Spinal cord (tissue), 10 donors: Measurements from ENCODE around the gene FYCO1. TPM values are rescaled to one million over a fixed set of nuclear protein-coding genes. Genes with fewer than 3 reads are reported as not detected.
"Not testable (repeated sequence)": the region's sequence is repeated elsewhere in the genome, so short reads cannot be mapped to it uniquely, and the experiment has no call there.

Experiments used
- DNase-seq, 6 donors: peaks; one replicate each; pipeline versions ENCODE4 v3.0.0 to v3.0.0-alpha.2; 2013 to 2015; ENCODE audit warnings: low spot score in 6 of 6, low read depth in 4 of 6
- H3K27ac ChIP-seq: one replicate; pipeline ENCODE4 v1.5.1; 2013; ENCODE audit warnings: low read depth, low read length, control low read depth
- H3K27me3 ChIP-seq: one replicate; pipeline ENCODE4 v1.6.1; 2013; ENCODE audit warnings: low read length; ENCODE audit not compliant: control insufficient read depth, insufficient read depth
- H3K36me3 ChIP-seq: one replicate; pipeline ENCODE4 v1.6.1; 2013; ENCODE audit warnings: low read length; ENCODE audit not compliant: control insufficient read depth, insufficient read depth
- H3K4me1 ChIP-seq: one replicate; pipeline ENCODE4 v1.6.1; 2013; ENCODE audit warnings: low read length; ENCODE audit not compliant: control insufficient read depth, insufficient read depth
- H3K4me3 ChIP-seq: one replicate; pipeline ENCODE4 v1.5.1; 2013; ENCODE audit warnings: low read depth, low read length, control low read depth
- H3K9me3 ChIP-seq: one replicate; pipeline ENCODE4 v1.6.1; 2013; ENCODE audit warnings: low read length; ENCODE audit not compliant: control insufficient read depth, insufficient read depth
- WGBS: methylation state at CpG from one replicate; pipeline ENCODE4 v1.1.5; 2013; ENCODE audit warnings: missing lambda C conversion rate; ENCODE audit not compliant: insufficient coverage; 5-methylcytosine and 5-hydroxymethylcytosine counted together
- long read RNA-seq, 4 donors: transcript quantifications; one replicate each; lab custom pipeline, GENCODE V29; 2026
- polyA plus RNA-seq, 2 donors: library from polyadenylated mRNA; unstranded; fragments of 120-200 nt; gene quantifications; one replicate each; pipeline ENCODE4 v1.2.1, GENCODE V29; 2013; ENCODE audit not compliant: insufficient read length in 2 of 2
- total RNA-seq, 2 donors: library from RNA; depleted of rRNA in 1 of 2; stranded (reverse); fragments of 120-200 nt in 1 of 2; fragments of >200 nt in 1 of 2; gene quantifications; one replicate each; pipeline versions ENCODE4 v1.2.3 to v1.2.4, GENCODE V29; 2013 to 2014
- donor health status: healthy.

The FYCO1 gene
- total RNA-seq (10 to 100 TPM in 1 of 2 donors, 1 to 10 TPM in 1; 8.9 to 16.0 TPM), polyA plus RNA-seq (1 to 10 TPM; 6.6 to 7.3 TPM)
- long read RNA-seq, donor 1, partial matches to known transcripts: 6 of 6 reads
- long read RNA-seq, donor 1, other reads (novel, unspliced or antisense): 0 of 6 reads
- long read RNA-seq, donor 2: 0 reads
- long read RNA-seq, donor 3: 0 reads
- long read RNA-seq, donor 4, full-length matches to known transcripts: 1 of 15 reads
- long read RNA-seq, donor 4, partial matches to known transcripts: 14 of 15 reads
- long read RNA-seq, donor 4, other reads (novel, unspliced or antisense): 0 of 15 reads

- Histone ChIP-seq H3K27me3 (no peaks in the 10 kb centered on the region), H3K9me3 (no peaks in the 10 kb centered on the region), H3K36me3 (no peaks in the 10 kb centered on the region), H3K27ac (peak within 1 kb of the TSS; percentile 65), H3K4me1 (peaks cover 11% of the 10 kb centered on the region), H3K4me3 (peak within 1 kb of the TSS; percentile 84)
- peak; percentile 54 to 95 (median 68) for DNase-seq
- WGBS: 2% methylated on average over 65 of the region's 67 CpGs
These were observed at the start of gene FYCO1 for GRCh38 chr3:45995236-45996192. FYCO1 (minus strand) TSS chr3:45995824; CDS start chr3:45984910, 10,914 bp downstream.

- H3K9me3 ChIP-seq: no peaks in the 10 kb centered on the region
- DNase-seq: no peak
- WGBS: no CpG with 5 or more reads among the region's 1 CpG
- H3K27ac ChIP-seq: no peak overlapping the region
- no peaks in the 10 kb centered on the region for H3K27me3 ChIP-seq
- H3K36me3 ChIP-seq: no peaks in the 10 kb centered on the region
- no peaks in the 10 kb centered on the region for H3K4me1 ChIP-seq
- H3K4me3 ChIP-seq: no peak overlapping the region
These were observed 43.3 kb upstream of the FYCO1 start for GRCh38 chr3:46038916-46039315.

GRCh38 chr3:46038071-46038470, 42.4 kb upstream of the FYCO1 start:
- not testable (repeated sequence) for H3K4me1 ChIP-seq, H3K27ac ChIP-seq, DNase-seq, H3K27me3 ChIP-seq, H3K4me3 ChIP-seq, H3K36me3 ChIP-seq, H3K9me3 ChIP-seq
- 76% methylated on average over 3 of the region's 3 CpGs for WGBS

GRCh38 chr3:46036191-46036590, 40.6 kb upstream of the FYCO1 start:
- H3K9me3 ChIP-seq: no peaks in the 10 kb centered on the region

GRCh38 chr3:46031747-46032146, 36.1 kb upstream of the FYCO1 start:
- no peak overlapping the region for H3K27ac ChIP-seq
- H3K36me3 ChIP-seq: no peaks in the 10 kb centered on the region
- WGBS: 71% methylated on average over 2 of the region's 2 CpGs
- H3K4me1 ChIP-seq: no peaks in the 10 kb centered on the region
- no peak for DNase-seq
- no peak overlapping the region for H3K4me3 ChIP-seq
- H3K27me3 ChIP-seq: no peaks in the 10 kb centered on the region
- H3K9me3 ChIP-seq: peaks cover 6% of the 10 kb centered on the region

More at GRCh38 chr3:46036191-46036590, 40.6 kb upstream of the FYCO1 start:
- H3K27ac ChIP-seq: no peak overlapping the region
- H3K36me3 ChIP-seq: no peaks in the 10 kb centered on the region
- no CpG with 5 or more reads among the region's 1 CpG for WGBS
- H3K27me3 ChIP-seq: no peaks in the 10 kb centered on the region
- no peak overlapping the region for H3K4me3 ChIP-seq
- no peaks in the 10 kb centered on the region for H3K4me1 ChIP-seq
- DNase-seq: no peak

- no peaks in the 10 kb centered on the region for H3K4me1 ChIP-seq
- WGBS: 86% methylated on average over 4 of the region's 4 CpGs
- H3K27me3 ChIP-seq: no peaks in the 10 kb centered on the region
- H3K27ac ChIP-seq: no peak overlapping the region
- peaks cover 6% of the 10 kb centered on the region for H3K9me3 ChIP-seq
- no peaks in the 10 kb centered on the region for H3K36me3 ChIP-seq
- DNase-seq: no peak
- H3K4me3 ChIP-seq: no peak overlapping the region
These were observed 35.6 kb upstream of the FYCO1 start for GRCh38 chr3:46031269-46031668.

GRCh38 chr3:46030626-46031025, 35.0 kb upstream of the FYCO1 start:
- H3K9me3 ChIP-seq: peaks cover 6% of the 10 kb centered on the region
- no peak overlapping the region for H3K4me3 ChIP-seq
- WGBS: 93% methylated on average over 6 of the region's 6 CpGs
- no peaks in the 10 kb centered on the region for H3K4me1 ChIP-seq
- no peaks in the 10 kb centered on the region for H3K27me3 ChIP-seq
- no peak overlapping the region for H3K27ac ChIP-seq
- no peaks in the 10 kb centered on the region for H3K36me3 ChIP-seq
- no peak for DNase-seq

- WGBS: no CpG with 5 or more reads among the region's 1 CpG
- H3K9me3 ChIP-seq: peaks cover 6% of the 10 kb centered on the region
- H3K4me1 ChIP-seq: no peaks in the 10 kb centered on the region
- no peak overlapping the region for H3K4me3 ChIP-seq
- DNase-seq: no peak
- H3K36me3 ChIP-seq: no peaks in the 10 kb centered on the region
- H3K27ac ChIP-seq: no peak overlapping the region
- no peaks in the 10 kb centered on the region for H3K27me3 ChIP-seq
These were observed 34.4 kb upstream of the FYCO1 start for GRCh38 chr3:46029953-46030543.

- no peaks in the 10 kb centered on the region for H3K27me3 ChIP-seq
- no peak overlapping the region for H3K4me3 ChIP-seq
- WGBS: 94% methylated on average over 5 of the region's 6 CpGs
- no peaks in the 10 kb centered on the region for H3K36me3 ChIP-seq
- no peak overlapping the region for H3K27ac ChIP-seq
- H3K9me3 ChIP-seq: peaks cover 6% of the 10 kb centered on the region
- H3K4me1 ChIP-seq: no peaks in the 10 kb centered on the region
- DNase-seq: no peak
These were observed 32.2 kb upstream of the FYCO1 start for GRCh38 chr3:46027736-46028397.
